Measurements from ENCODE around the gene PCDHGB3. TPM values are rescaled to one million over a fixed set of nuclear protein-coding genes. Genes with fewer than 3 reads are reported as not detected.
"Not testable (repeated sequence)": the region's sequence is repeated elsewhere in the genome, so short reads cannot be mapped to it uniquely, and the experiment has no call there.

The PCDHGB3 gene
- total RNA-seq, 2 donors from 2014 or later, result 0.40 to 4.6 TPM

GRCh38 chr5:141338538-141339306 lies 31.3 kb upstream of the PCDHGB3 start, which contains the start of gene PCDHGA2:
Gene PCDHGA2 (plus strand): TSS chr5:141338760.
- Histone ChIP-seq H3K36me3 (ENCODE audit: control insufficient read depth, insufficient read depth, low read length) (no peaks in the 10 kb centered on the region), H3K9ac (ENCODE audit: extremely low read depth, low read length, poor library complexity, severe bottlenecking) (no peak within 1 kb of the TSS), H3K4me1 (ENCODE audit: control insufficient read depth, insufficient read depth, low read length) (no peaks in the 10 kb centered on the region), H3K4me3 (ENCODE audit: low read length) (no peak within 1 kb of the TSS), H3K27ac (ENCODE audit: low read depth, low read length) (no peak within 1 kb of the TSS), H3K27me3 (ENCODE audit: control insufficient read depth, insufficient read depth, low read length, poor library complexity, severe bottlenecking) (no peaks in the 10 kb centered on the region), H3K9me3 (ENCODE audit: control insufficient read depth, low read length) (peaks cover under 1% of the 10 kb centered on the region)
- TF ChIP-seq CTCF (conservative IDR thresholded peaks at IDR 0.05), result peak; percentile 78
- Mint-ChIP-seq H3K9me3 (peaks cover 47% of the 10 kb centered on the region), H3K27me3 (ENCODE audit: insufficient read depth) (peaks cover 19% of the 10 kb centered on the region), H3K4me3 (peak within 1 kb of the TSS; percentile 46), H3K27ac (peak within 1 kb of the TSS; percentile 55), H3K4me1 (no peaks in the 10 kb centered on the region), H3K36me3 (ENCODE audit: low read depth) (peaks cover 8% of the 10 kb centered on the region)
- DNase-seq, result peak; percentile 75
- 78 to 88% methylated on average over 19 to 27 of the region's 27 CpGs for WGBS, 2 experiments (ENCODE audit: insufficient coverage in 1 of 2, insufficient read length in 1 of 2)

- H3K9me3 Mint-ChIP-seq, result peaks cover 64% of the 10 kb centered on the region
- peaks cover 22% of the 10 kb centered on the region for H3K27me3 Mint-ChIP-seq (ENCODE audit: insufficient read depth)
- WGBS, 2 experiments (ENCODE audit: insufficient coverage in 1 of 2, insufficient read length in 1 of 2), result 94 to 97% methylated on average over 20 to 43 of the region's 45 CpGs
These were observed 29.2 kb upstream of the PCDHGB3 start for GRCh38 chr5:141340781-141341354.

GRCh38 chr5:141342773-141343172 lies 27.3 kb upstream of the PCDHGB3 start:
- Mint-ChIP-seq H3K27ac (no peak overlapping the region), H3K36me3 (ENCODE audit: low read depth) (peaks cover 22% of the 10 kb centered on the region), H3K9me3 (peaks cover 74% of the 10 kb centered on the region), H3K27me3 (ENCODE audit: insufficient read depth) (peaks cover 11% of the 10 kb centered on the region), H3K4me3 (no peak overlapping the region), H3K4me1 (no peaks in the 10 kb centered on the region)
- 84% methylated on average over 1 of the region's 1 CpG; no CpG with 5 or more reads in 1 of the 2 experiments for WGBS, 2 experiments (ENCODE audit: insufficient coverage in 1 of 2, insufficient read length in 1 of 2)
- Histone ChIP-seq H3K4me1 (ENCODE audit: control insufficient read depth, insufficient read depth, low read length) (no peaks in the 10 kb centered on the region), H3K9ac (ENCODE audit: extremely low read depth, low read length, poor library complexity, severe bottlenecking) (no peak overlapping the region), H3K36me3 (ENCODE audit: control insufficient read depth, insufficient read depth, low read length) (no peaks in the 10 kb centered on the region), H3K27me3 (ENCODE audit: control insufficient read depth, insufficient read depth, low read length, poor library complexity, severe bottlenecking) (no peaks in the 10 kb centered on the region), H3K27ac (ENCODE audit: low read depth, low read length) (no peak overlapping the region), H3K9me3 (ENCODE audit: control insufficient read depth, low read length) (peaks cover 32% of the 10 kb centered on the region), H3K4me3 (ENCODE audit: low read length) (peak overlapping the region; percentile 77)
- no peak for TF ChIP-seq CTCF (conservative IDR thresholded peaks at IDR 0.05)
- DNase-seq, result no peak

More at GRCh38 chr5:141340781-141341354, 29.2 kb upstream of the PCDHGB3 start:
- peaks cover 14% of the 10 kb centered on the region for H3K36me3 Mint-ChIP-seq (ENCODE audit: low read depth)
- not testable (repeated sequence) for H3K9ac ChIP-seq (ENCODE audit: extremely low read depth, low read length, poor library complexity, severe bottlenecking); H3K36me3 ChIP-seq (ENCODE audit: control insufficient read depth, insufficient read depth, low read length); H3K27me3 ChIP-seq (ENCODE audit: control insufficient read depth, insufficient read depth, low read length, poor library complexity, severe bottlenecking); H3K4me3 Mint-ChIP-seq; H3K4me1 Mint-ChIP-seq; H3K4me3 ChIP-seq (ENCODE audit: low read length); H3K27ac Mint-ChIP-seq; DNase-seq; H3K4me1 ChIP-seq (ENCODE audit: control insufficient read depth, insufficient read depth, low read length); H3K27ac ChIP-seq (ENCODE audit: low read depth, low read length)
- peaks cover 19% of the 10 kb centered on the region for H3K9me3 ChIP-seq (ENCODE audit: control insufficient read depth, low read length)
